GM21447 (cell line): ENCODE data around the gene MAD1L1.

ENCODE experiments used
- ATAC-seq: cut with Tn5 transposase; IDR thresholded peaks from one replicate; pipeline ENCODE4 v1.9.1; 2021; ENCODE audit not compliant: unreplicated experiment

MAD1L1 gene

DNA sequence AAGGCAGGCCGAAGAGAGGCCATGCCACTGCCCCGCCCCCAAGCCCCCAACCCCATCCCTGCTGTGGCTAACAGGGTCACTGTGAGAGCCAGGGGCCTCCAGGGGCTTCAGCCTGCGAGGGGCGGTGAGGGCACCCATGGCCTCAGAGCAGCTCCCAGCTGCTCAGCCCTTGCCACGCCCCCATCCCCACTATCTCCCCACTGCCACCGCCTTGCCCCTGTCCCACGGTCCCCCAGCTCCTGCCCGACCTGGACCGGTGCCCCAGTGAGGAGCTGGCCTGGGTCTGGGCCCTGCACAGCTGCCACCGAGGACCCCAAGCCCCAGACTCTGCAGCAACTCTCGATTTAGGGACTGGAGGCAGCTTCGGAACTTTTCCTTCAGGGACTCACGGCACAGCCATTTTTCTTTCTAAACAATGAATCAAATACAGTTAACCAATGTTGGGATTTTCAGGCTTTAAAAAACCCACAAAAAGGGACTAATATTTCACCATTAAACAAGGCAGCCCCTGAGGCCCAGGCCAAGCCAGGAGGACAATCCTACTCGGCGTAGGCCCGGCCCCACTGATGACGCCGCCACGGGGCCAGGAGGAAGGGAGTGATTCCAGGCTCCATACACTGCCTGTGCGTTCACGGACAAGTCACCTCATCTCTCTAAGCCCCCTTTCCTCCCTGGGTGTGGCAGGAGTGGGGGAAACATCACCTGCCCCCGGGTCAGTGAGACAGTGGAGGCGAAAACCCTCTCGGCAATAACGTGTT lies 325.6 kb downstream of the MAD1L1 start:
- no peak for ATAC-seq

- ATAC-seq = no peak
Measured at GRCh38 chr7:1906087-1906830, 326.5 kb downstream of the MAD1L1 start.

DNA sequence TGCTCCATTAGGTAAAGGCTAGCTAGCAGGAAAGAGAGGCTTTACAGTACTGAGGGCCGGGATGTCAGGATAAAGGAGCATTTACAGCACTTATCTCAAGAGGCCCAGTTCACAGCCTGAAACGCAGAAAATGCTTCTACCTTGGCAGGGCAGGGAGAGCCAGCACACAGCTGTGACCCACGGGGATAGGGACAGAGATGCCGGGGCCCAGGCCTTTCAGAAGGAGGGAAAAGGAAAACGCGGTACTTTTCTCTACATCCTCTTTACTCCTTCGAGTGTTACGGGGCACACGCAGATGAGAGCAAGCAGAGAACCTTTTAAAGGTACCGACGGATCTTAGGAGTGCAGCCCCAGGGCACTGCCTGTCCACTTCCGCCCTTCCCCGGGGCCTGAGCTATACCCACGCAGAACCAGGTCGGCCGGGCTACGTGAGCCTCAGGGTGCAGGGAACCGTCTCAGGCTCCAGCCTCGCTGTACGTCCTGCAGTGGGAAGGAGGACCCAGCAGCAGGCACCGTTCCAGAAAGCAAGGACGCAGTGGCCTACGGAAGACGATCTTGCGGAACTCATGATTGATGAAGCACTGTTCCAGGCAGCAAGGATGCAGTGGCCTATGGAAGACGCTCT lies 330.4 kb downstream of the MAD1L1 start:
- no peak for ATAC-seq

GRCh38 chr7:1901431-1902210 lies 331.1 kb downstream of the MAD1L1 start:
- ATAC-seq = no peak

- ATAC-seq = no peak
Measured at GRCh38 chr7:1900847-1901246, 331.9 kb downstream of the MAD1L1 start.

DNA sequence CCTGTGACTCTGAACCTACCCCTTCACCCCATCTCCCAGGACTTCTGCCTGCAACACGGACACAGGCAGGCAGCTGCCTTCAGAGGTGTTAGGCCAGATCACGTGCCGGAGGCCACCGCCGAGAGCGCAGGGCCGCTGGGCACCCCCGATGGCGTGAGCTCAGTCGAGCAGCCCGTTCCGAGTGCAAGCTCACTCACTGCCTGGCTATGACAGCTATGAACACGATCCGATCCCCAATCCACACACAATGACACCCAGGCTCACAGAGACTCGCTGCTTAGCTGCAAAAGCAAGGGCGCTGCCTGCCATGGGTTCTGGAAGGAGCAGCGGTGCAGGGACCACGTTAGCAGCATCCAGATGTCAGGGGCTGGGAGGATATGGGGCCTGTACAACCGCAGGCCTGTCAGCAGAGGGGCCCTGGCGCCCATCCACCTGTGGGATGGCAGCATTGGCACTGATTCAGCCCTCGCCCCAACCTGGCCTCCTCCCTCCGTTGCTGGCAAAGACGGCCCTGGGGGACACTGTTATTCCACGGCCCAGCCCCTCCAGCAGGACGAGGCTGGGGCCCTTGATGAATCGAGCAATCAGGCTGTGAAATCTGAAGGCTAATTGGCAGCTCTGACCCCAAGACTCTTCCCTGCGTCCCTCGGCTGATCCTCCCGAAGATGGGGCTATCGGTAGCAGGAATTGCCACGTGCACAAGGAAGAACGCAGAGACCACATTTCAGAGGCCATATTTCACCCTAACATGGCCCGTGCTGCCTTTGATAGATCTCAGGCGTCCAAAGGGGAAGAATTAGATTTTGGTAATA lies 332.6 kb downstream of the MAD1L1 start:
- ATAC-seq = no peak

DNA sequence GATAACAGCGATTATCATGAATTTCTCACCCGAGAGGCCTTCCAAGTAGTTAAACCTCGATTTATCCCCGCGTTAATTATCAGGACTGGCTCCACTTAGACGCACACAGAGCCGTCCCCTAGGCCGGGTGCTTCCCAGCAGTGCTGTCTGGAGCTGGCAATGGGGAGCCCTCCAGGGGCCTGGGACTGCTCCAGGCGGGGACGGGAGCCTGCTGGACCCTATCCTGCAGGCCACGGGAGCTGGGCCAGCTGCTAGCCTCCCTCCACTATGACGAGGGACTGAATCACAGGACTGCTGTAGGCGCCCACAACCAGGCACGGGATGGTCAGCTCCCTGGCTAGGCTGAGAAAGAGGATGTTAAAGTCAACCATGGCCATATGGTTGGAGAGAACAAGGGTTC lies 333.5 kb downstream of the MAD1L1 start:
- no peak for ATAC-seq

DNA sequence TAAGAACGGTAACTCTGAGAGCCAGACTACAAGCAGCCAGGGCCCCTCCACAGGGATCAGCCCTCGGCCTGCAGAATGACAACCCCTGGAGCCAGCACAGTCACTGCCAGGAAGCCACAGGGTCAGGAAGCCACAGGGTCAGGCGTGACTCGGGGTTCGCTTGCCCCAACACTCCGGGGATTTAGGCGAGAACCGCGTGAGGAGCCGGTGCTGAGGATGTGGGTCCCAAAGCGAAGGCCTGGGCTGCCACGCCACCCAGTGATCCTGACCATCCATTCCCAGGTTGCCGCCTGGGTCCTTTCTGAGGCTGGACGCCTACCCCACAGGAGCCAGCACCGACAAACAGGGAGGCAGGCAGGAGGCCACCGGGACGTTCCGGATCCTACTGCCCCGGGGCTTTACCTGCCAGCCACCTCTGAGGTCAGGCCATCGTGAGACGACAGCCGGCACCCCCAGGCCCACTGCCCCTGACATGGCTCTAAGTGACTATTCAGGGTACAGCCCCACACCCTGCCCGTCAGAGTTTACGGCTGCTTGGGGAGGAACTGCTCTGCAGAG lies 334.0 kb downstream of the MAD1L1 start:
- ATAC-seq = no peak

GRCh38 chr7:1897861-1898627 lies 334.7 kb downstream of the MAD1L1 start:
- no peak for ATAC-seq

GRCh38 chr7:1897076-1897860 lies 335.5 kb downstream of the MAD1L1 start:
- no peak for ATAC-seq

GRCh38 chr7:1895664-1896515 lies 336.9 kb downstream of the MAD1L1 start:
- ATAC-seq = no peak

GRCh38 chr7:1894906-1895663 lies 337.7 kb downstream of the MAD1L1 start:
- no peak for ATAC-seq

- no peak for ATAC-seq
Measured at GRCh38 chr7:1894313-1894900, 338.3 kb downstream of the MAD1L1 start.

GRCh38 chr7:1893451-1893850 lies 339.3 kb downstream of the MAD1L1 start:
- ATAC-seq = no peak

GRCh38 chr7:1893036-1893435 lies 339.7 kb downstream of the MAD1L1 start:
- no peak for ATAC-seq
